ENCODE data around the gene NEUROD2.

- TF ChIP-seq CBX5 (IDR thresholded peaks at IDR 0.05; ENCODE audit: low read depth) (no peak), PAX8 (IDR thresholded peaks at IDR 0.05) (no peak), POLR2AphosphoS5 (IDR thresholded peaks at IDR 0.05; ENCODE audit: low read length) (no peak), CTCF (IDR thresholded peaks at IDR 0.05 in 2 of 3, conservative IDR thresholded peaks at IDR 0.05 in 1 of 3; ENCODE audit: control insufficient read depth in 2 of 3, extremely low read depth in 1 of 3, insufficient read depth in 1 of 3, low read depth in 3 of 3, low read length in 3 of 3) (no peak), CEBPZ (IDR thresholded peaks at IDR 0.05; ENCODE audit: low read depth, low read length) (no peak), MTA2 (IDR thresholded peaks at IDR 0.05; ENCODE audit: low read depth) (no peak), IRF3 (IDR thresholded peaks at IDR 0.05) (no peak), ELK1 (IDR thresholded peaks at IDR 0.05; ENCODE audit: low read depth, low read length) (no peak), SMAD1 (IDR thresholded peaks at IDR 0.05; ENCODE audit: low read depth, partially characterized antibody) (no peak), YY1 (IDR thresholded peaks at IDR 0.05; ENCODE audit: low read depth, low read length) (no peak), ZNF24 (IDR thresholded peaks at IDR 0.05) (no peak), EZH2 (IDR thresholded peaks at IDR 0.05; ENCODE audit: borderline replicate concordance, control insufficient read depth, low read depth, low read length) (no peak)
Observed at GRCh38 chr17:39651923-39652586, 44.3 kb upstream of the NEUROD2 start.

Measured in GM12878 (cell line).